Gastroesophageal sphincter (tissue), 3 donors: ENCODE data around the gene SMARCC1.

Experiments used
- CTCF ChIP-seq, 4 experiments: fragments of 200-600 bp in 2 of 4; fragments of 450-650 bp in 2 of 4; sonication (generic) in 1 of 4; IDR thresholded peaks; one replicate each; pipeline ENCODE4 v1.5.1; 2017 to 2019; ENCODE audit warnings: antibody characterized with exemption in 4 of 4, mild to moderate bottlenecking in 2 of 4, moderate library complexity in 2 of 4
- EP300 ChIP-seq: sonication (generic); formaldehyde crosslinking; IDR thresholded peaks from one replicate; pipeline ENCODE4 v1.6.1; 2017; ENCODE audit warnings: antibody characterized with exemption, mild to moderate bottlenecking
- POLR2AphosphoS5 ChIP-seq: sonication (generic); formaldehyde crosslinking; IDR thresholded peaks from one replicate; pipeline ENCODE4 v1.6.1; 2017; ENCODE audit warnings: antibody characterized with exemption

- TF ChIP-seq POLR2AphosphoS5 (no peak), CTCF (IDR thresholded peaks at IDR 0.05) (no peak), EP300 (no peak)
Observed at GRCh38 chr3:47581835-47582234, 199.9 kb downstream of the SMARCC1 start.
